H1 (cell line): Measurements from ENCODE around the gene MOB3B. TPM values are rescaled to one million over a fixed set of nuclear protein-coding genes. Genes with fewer than 3 reads are reported as not detected.

Experiments used
- CTCF ChIA-PET: fragments of 300-600 bp; sonication (Branson Sonifier 250); formaldehyde crosslinking; loops from one replicate; lab custom pipeline; 2021; ENCODE audit not compliant: partially characterized antibody; lab: Charles Lee
- POLR2A ChIA-PET: fragments of 300-600 bp; sonication (Branson Sonifier 250); formaldehyde crosslinking; loops from one replicate; lab custom pipeline; 2021; ENCODE audit warnings: inconsistent platforms; ENCODE audit not compliant: partially characterized antibody; lab: Charles Lee
- DNase-seq, 2 experiments: peaks; one replicate each; pipeline versions ENCODE4 v3.0.0 to v3.0.0-alpha.2; 2010 to 2022; ENCODE audit warnings: low spot score in 2 of 2, low read depth in 1 of 2, mixed read lengths in 1 of 2
- FAIRE-seq: peaks from 2 replicates; lab custom pipeline; 2011; peaks lifted over from hg19 to GRCh38; lab: Jason Lieb, UNC
- H2AFZ ChIP-seq: 2 replicates; pipeline ENCODE4 v1.8.1; 2012; ENCODE audit warnings: low read length, inconsistent platforms
- H2AK5ac ChIP-seq: 2 replicates; pipeline ENCODE4 v1.6.1; 2013; ENCODE audit warnings: low read depth, low read length
- H2BK120ac ChIP-seq: replicated peaks from 2 replicates; pipeline ENCODE3; 2013; ENCODE audit warnings: low read depth, low read length, inconsistent platforms
- H2BK12ac ChIP-seq: 2 replicates; pipeline ENCODE4 v1.6.1; 2013; ENCODE audit warnings: low read depth, low read length
- H2BK15ac ChIP-seq: 2 replicates; pipeline ENCODE4 v1.6.1; 2013; ENCODE audit warnings: low read length
- H2BK20ac ChIP-seq: 2 replicates; pipeline ENCODE4 v1.6.1; 2013; ENCODE audit warnings: low read length
- H2BK5ac ChIP-seq: 2 replicates; pipeline ENCODE4 v1.6.1; 2013; ENCODE audit warnings: low read depth, low read length
- H3K14ac ChIP-seq: 2 replicates; pipeline ENCODE4 v1.6.1; 2013; ENCODE audit warnings: inconsistent platforms; ENCODE audit not compliant: insufficient read length
- H3K18ac ChIP-seq: 2 replicates; pipeline ENCODE4 v1.6.1; 2013; ENCODE audit warnings: low read length; ENCODE audit errors: extremely low read depth
- H3K23ac ChIP-seq: 2 replicates; pipeline ENCODE4 v1.6.1; 2013; ENCODE audit warnings: inconsistent platforms; ENCODE audit not compliant: insufficient read length
- H3K23me2 ChIP-seq: 2 replicates; pipeline ENCODE4 v1.6.1; 2013; ENCODE audit warnings: low read depth, low read length
- H3K27ac ChIP-seq: 2 replicates; pipeline ENCODE4 v1.6.1; 2011; ENCODE audit warnings: low read depth, low read length, inconsistent platforms
- H3K27me3 ChIP-seq, 4 experiments: replicated peaks in 1 of 4; 1 replicate in 1 of 4; 2 replicates in 3 of 4; pipeline versions ENCODE4 v1.6.1 to v1.8.1; 2011 to 2013; ENCODE audit warnings: low read length in 3 of 4, mild to moderate bottlenecking in 3 of 4, inconsistent platforms in 2 of 4, mixed read lengths in 2 of 4, moderate library complexity in 1 of 4; ENCODE audit not compliant: control insufficient read depth in 3 of 4, insufficient read depth in 3 of 4; ENCODE audit errors: extremely low read depth in 1 of 4
- H3K36me3 ChIP-seq, 4 experiments: 2 replicates each; pipeline versions ENCODE4 v1.6.1 to v1.8.1; 2011 to 2013; ENCODE audit warnings: mild to moderate bottlenecking in 4 of 4, low read length in 3 of 4, moderate library complexity in 2 of 4, control low read depth in 1 of 4, inconsistent platforms in 1 of 4; ENCODE audit not compliant: insufficient read depth in 4 of 4, control insufficient read depth in 2 of 4
- H3K4ac ChIP-seq: replicated peaks from 2 replicates; pipeline ENCODE3; 2013; ENCODE audit warnings: low read length, low read depth, mixed read lengths, inconsistent platforms; ENCODE audit not compliant: insufficient read length
- H3K4me1 ChIP-seq, 4 experiments: replicated peaks in 1 of 4; 1 replicate in 1 of 4; 2 replicates in 3 of 4; pipeline versions ENCODE4 v1.6.1 to v1.8.1; 2011 to 2013; ENCODE audit warnings: low read length in 3 of 4, inconsistent platforms in 2 of 4, mixed read lengths in 1 of 4; ENCODE audit not compliant: insufficient read depth in 4 of 4, control insufficient read depth in 3 of 4
- H3K4me2 ChIP-seq, 2 experiments: 2 replicates each; pipeline versions ENCODE4 v1.6.1 to v1.8.1; 2011 to 2013; ENCODE audit warnings: low read depth in 2 of 2, low read length in 2 of 2, control low read depth in 1 of 2, inconsistent platforms in 1 of 2, mild to moderate bottlenecking in 1 of 2; ENCODE audit not compliant: insufficient read depth in 1 of 2
- H3K4me3 ChIP-seq, 4 experiments: fragments of 200-600, 300-600 bp in 1 of 4; sonication (generic), shearing (Covaris generic), sonication (Bioruptor Twin) in 1 of 4; 2 replicates each; pipeline versions ENCODE4 v1.5.1 to v1.8.1; 2011 to 2016; ENCODE audit warnings: low read length in 4 of 4, low read depth in 3 of 4, control low read depth in 2 of 4, inconsistent platforms in 2 of 4, mild to moderate bottlenecking in 2 of 4, mixed read lengths in 1 of 4, moderate library complexity in 1 of 4; ENCODE audit not compliant: insufficient read depth in 2 of 4; ENCODE audit errors: extremely low read depth in 1 of 4
- H3K56ac ChIP-seq: replicated peaks from 2 replicates; pipeline ENCODE3; 2013; ENCODE audit warnings: low read depth, mild to moderate bottlenecking, mixed read lengths, low read length, inconsistent platforms; ENCODE audit not compliant: insufficient read length
- H3K79me1 ChIP-seq: 2 replicates; pipeline ENCODE4 v1.6.1; 2013; ENCODE audit warnings: low read depth, low read length, control low read depth
- H3K79me2 ChIP-seq, 2 experiments: 2 replicates each; pipeline versions ENCODE4 v1.6.1 to v1.8.1; 2012 to 2013; ENCODE audit warnings: low read length in 2 of 2, mild to moderate bottlenecking in 2 of 2, inconsistent platforms in 1 of 2; ENCODE audit not compliant: insufficient read depth in 2 of 2, control insufficient read depth in 1 of 2
- H3K9ac ChIP-seq, 4 experiments: replicated peaks in 1 of 4; 1 replicate in 1 of 4; 2 replicates in 3 of 4; pipeline versions ENCODE4 v1.6.1 to v1.8.1; 2011 to 2013; ENCODE audit warnings: low read depth in 3 of 4, low read length in 3 of 4, control low read depth in 2 of 4, mild to moderate bottlenecking in 2 of 4, moderate library complexity in 2 of 4, inconsistent platforms in 1 of 4; ENCODE audit errors: extremely low read depth in 1 of 4
- H3K9me3 ChIP-seq, 2 experiments: 2 replicates each; pipeline versions ENCODE4 v1.6.1 to v1.8.1; 2012 to 2013; ENCODE audit warnings: mild to moderate bottlenecking in 2 of 2, moderate library complexity in 2 of 2, control low read depth in 1 of 2, inconsistent platforms in 1 of 2, low read depth in 1 of 2, low read length in 1 of 2, mixed read lengths in 1 of 2; ENCODE audit not compliant: insufficient read depth in 2 of 2
- H4K20me1 ChIP-seq, 2 experiments: replicated peaks in 1 of 2; 2 replicates each; pipeline versions ENCODE3 to v1.8.1; 2011 to 2013; ENCODE audit warnings: inconsistent platforms in 2 of 2, low read length in 2 of 2, mild to moderate bottlenecking in 1 of 2; ENCODE audit not compliant: insufficient read depth in 2 of 2, control insufficient read depth in 1 of 2
- H4K5ac ChIP-seq: 2 replicates; pipeline ENCODE4 v1.6.1; 2013; ENCODE audit warnings: low read length, low read depth, mixed read lengths, inconsistent platforms; ENCODE audit not compliant: insufficient read length
- H4K8ac ChIP-seq: 2 replicates; pipeline ENCODE4 v1.8.0; 2013; ENCODE audit warnings: mild to moderate bottlenecking, moderate library complexity, low read length, inconsistent platforms; ENCODE audit not compliant: insufficient read depth; ENCODE audit errors: extremely low read depth
- H4K91ac ChIP-seq: replicated peaks from 2 replicates; pipeline ENCODE3; 2013; ENCODE audit warnings: low read length, mixed read lengths, inconsistent platforms; ENCODE audit not compliant: insufficient read length
- BACH1 ChIP-seq: IDR thresholded peaks from 2 replicates; pipeline ENCODE4 v1.6.1; 2012; ENCODE audit warnings: low read length, improper control_type of control experiment
- CBX5 ChIP-seq: fragments of 300-800, 300-1000 bp; sonication (generic); IDR thresholded peaks from 2 replicates; pipeline ENCODE4 v1.7.1; 2016; ENCODE audit warnings: antibody characterized with exemption, low read length, low read depth
- CREB1 ChIP-seq: IDR thresholded peaks from 2 replicates; pipeline ENCODE4 v1.6.1; 2012; ENCODE audit warnings: inconsistent platforms
- EZH2 ChIP-seq: fragments of 200-600 bp; sonication (generic); IDR thresholded peaks from 2 replicates; pipeline ENCODE4 v1.7.1; 2012; ENCODE audit warnings: low read depth, mild to moderate bottlenecking, moderate library complexity, low read length, inconsistent platforms; ENCODE audit not compliant: severe bottlenecking
- FOSL1 ChIP-seq: IDR thresholded peaks from 2 replicates; pipeline ENCODE4 v1.6.1; 2011; ENCODE audit warnings: mild to moderate bottlenecking, low read depth, low read length, moderate library complexity; ENCODE audit not compliant: insufficient read depth
- GABPA ChIP-seq: IDR thresholded peaks from 2 replicates; pipeline ENCODE4 v1.6.1; 2011; ENCODE audit warnings: mild to moderate bottlenecking, low read length, moderate library complexity, borderline replicate concordance; ENCODE audit not compliant: insufficient read depth
- JUND ChIP-seq: IDR thresholded peaks from 2 replicates; pipeline ENCODE4 v1.6.1; 2011; ENCODE audit warnings: mild to moderate bottlenecking, improper control_type of control experiment, low read length
- KDM5A ChIP-seq: fragments of 200-600 bp; IDR thresholded peaks from 2 replicates; pipeline ENCODE4 v1.7.1; 2012; ENCODE audit warnings: mild to moderate bottlenecking, low read length, inconsistent platforms, mixed read lengths
- PHF8 ChIP-seq: fragments of 200-600 bp; sonication (generic); conservative IDR thresholded peaks from 2 replicates; pipeline ENCODE4 v1.7.1; 2012; ENCODE audit warnings: low read depth, mild to moderate bottlenecking, inconsistent platforms, low read length, moderate library complexity
- POLR2A ChIP-seq, 2 experiments: IDR thresholded peaks; 1 replicate in 1 of 2; 2 replicates in 1 of 2; pipeline ENCODE4 v1.6.1; 2011; ENCODE audit warnings: low read depth in 2 of 2, low read length in 2 of 2, mild to moderate bottlenecking in 2 of 2; ENCODE audit errors: control extremely low read depth in 1 of 2
- POU5F1 ChIP-seq: IDR thresholded peaks from 2 replicates; pipeline ENCODE4 v1.6.1; 2011; ENCODE audit warnings: low read depth, mild to moderate bottlenecking, low read length, moderate library complexity
- SAP30 ChIP-seq: fragments of 300-600 bp; sonication (generic); IDR thresholded peaks from 2 replicates; pipeline ENCODE4 v1.7.1; 2012; ENCODE audit warnings: low read length, moderate library complexity, mild to moderate bottlenecking, inconsistent platforms; ENCODE audit not compliant: insufficient read depth, insufficient replicate concordance
- SP2 ChIP-seq: IDR thresholded peaks from 2 replicates; pipeline ENCODE4 v1.6.1; 2012; ENCODE audit warnings: mild to moderate bottlenecking, low read length, inconsistent platforms
- SUZ12 ChIP-seq: fragments of 200-600 bp; sonication (generic); IDR thresholded peaks from 2 replicates; pipeline ENCODE4 v1.6.1; 2012; ENCODE audit warnings: mild to moderate bottlenecking, inconsistent platforms, low read length, moderate library complexity, mixed read lengths
- WGBS, 2 experiments: shearing (Covaris generic) in 1 of 2; methylation state at CpG; one replicate each; pipeline versions ENCODE4 v1.1.6 to v1.1.7; 2013 to 2015; ENCODE audit warnings: low lambda C conversion rate in 2 of 2, mixed read lengths in 2 of 2, inconsistent platforms in 1 of 2, low coverage in 1 of 2, missing lambda C conversion rate in 1 of 2; ENCODE audit not compliant: insufficient replicate concordance in 2 of 2, insufficient coverage in 1 of 2, insufficient read length in 1 of 2; ENCODE audit errors: extremely low coverage in 1 of 2, missing lambda C conversion rate in 1 of 2; 5-methylcytosine and 5-hydroxymethylcytosine counted together
- polyA plus RNA-seq, 7 experiments: library from polyadenylated mRNA; depleted of rRNA in 3 of 7; stranded (reverse) in 5 of 7; unstranded in 2 of 7; fragments of >200 nt in 5 of 7; fragments of 200-250 nt in 2 of 7; gene quantifications; 1 replicate in 5 of 7; 2 replicates in 1 of 7; 4 replicates in 1 of 7; pipeline versions ENCODE4 v1.2.1 to v1.2.3, GENCODE V29; 2011 to 2013; ENCODE audit warnings: missing spikeins in 2 of 7, mixed read lengths in 2 of 7
- total RNA-seq: library from RNA; stranded (reverse); fragmentation: NEBNext Ultra II Directional; extraction: Animal tissue kit (Norgen Biotek cat#: 25700); gene quantifications from 2 replicates; pipeline ENCODE4 v1.2.1, GENCODE V29; 2021
- TF ChIP-seq, protein P1 (sequence below): IDR thresholded peaks from 2 replicates; pipeline ENCODE4 v1.6.1; 2012; ENCODE audit warnings: inconsistent platforms

The MOB3B gene
- total and polyA plus RNA-seq, 2 of the 8 experiments (the other 6 are each of a cell fraction or from before 2014, with no cell fraction given), result 12.7 to 16.1 TPM

DNA sequence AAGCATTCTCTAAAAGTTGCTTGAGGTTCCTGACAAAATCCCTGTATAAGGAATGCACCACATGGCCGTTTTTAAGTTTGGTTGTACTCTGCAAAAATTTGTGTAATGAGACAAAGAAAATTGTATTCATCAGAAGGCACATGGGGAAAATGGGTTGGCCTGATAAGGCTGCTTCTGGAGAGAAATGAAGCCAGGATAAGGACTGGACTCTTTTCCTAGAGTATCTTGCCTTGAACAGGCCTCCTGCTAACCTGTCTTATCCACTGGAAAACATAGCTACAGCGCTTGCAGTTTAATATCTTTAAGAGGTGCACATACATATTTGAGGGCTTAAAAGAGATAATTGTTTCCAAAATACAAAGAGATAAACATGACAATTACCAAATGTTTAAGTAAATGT lies 46.9 kb downstream of the MOB3B start:
- no peak overlapping the region for H3K4ac ChIP-seq
- H2AFZ ChIP-seq, result no peak overlapping the region
- H3K56ac ChIP-seq, result no peak overlapping the region
- CTCF ChIA-PET, result interaction anchor here (0.5 to 1.6 kb wide), 3 partner anchors 19 to 54 kb away, joined by 3 to 4 read pairs (median 3); partner anchors contain the start of gene MOB3B
- no peak for DNase-seq
- peaks cover 3 to 7% (median 5%) of the 10 kb centered on the region in 4 experiments; a peak in 5 of 7 replicates for H3K4me1 ChIP-seq
- H3K23ac ChIP-seq, result no peak overlapping the region
- H2BK5ac ChIP-seq, result no peak overlapping the region
- H3K4me2 ChIP-seq, result no peak overlapping the region
- POLR2A ChIA-PET, result no interaction called here
- no peaks in the 10 kb centered on the region for H3K27me3 ChIP-seq
- H4K5ac ChIP-seq, result no peak overlapping the region
- H4K8ac ChIP-seq, result no peak overlapping the region
- peaks cover 0 to 2% of the 10 kb centered on the region in 2 experiments; a peak in 1 of 4 replicates for H3K79me2 ChIP-seq
- H3K4me3 ChIP-seq, result no peak overlapping the region
- no peak for FAIRE-seq
- no peak overlapping the region for H3K9ac ChIP-seq
- H3K79me1 ChIP-seq, result no peaks in the 10 kb centered on the region
- no peak overlapping the region for H2BK12ac ChIP-seq
- H2AK5ac ChIP-seq, result no peak overlapping the region
- no peak overlapping the region for H2BK20ac ChIP-seq
- no peak overlapping the region for H3K14ac ChIP-seq
- no peaks in the 10 kb centered on the region for H4K20me1 ChIP-seq
- H2BK120ac ChIP-seq, result no peak overlapping the region
- no peaks in the 10 kb centered on the region for H3K23me2 ChIP-seq
- H3K27ac ChIP-seq, result no peak overlapping the region
- peaks cover 0 to 3% (median 0%) of the 10 kb centered on the region in 4 experiments; a peak in 2 of 8 replicates for H3K36me3 ChIP-seq
- H2BK15ac ChIP-seq, result no peak overlapping the region
- peaks cover 5 to 8% of the 10 kb centered on the region in 2 experiments for H3K9me3 ChIP-seq
- no peak overlapping the region for H3K18ac ChIP-seq
- WGBS, 2 experiments, result 97% methylated on average over 2 of the region's 2 CpGs; no CpG with 5 or more reads in 1 of the 2 experiments
- no peak overlapping the region for H4K91ac ChIP-seq
- TF ChIP-seq EZH2 (no peak), FOSL1 (no peak), POU5F1 (no peak), KDM5A (no peak), POLR2A (IDR thresholded peaks at IDR 0.05; ENCODE audit: control extremely low read depth in 1 of 2, low read depth in 2 of 2, low read length in 2 of 2) (no peak), GABPA (no peak), BACH1 (no peak), SP2 (no peak), SUZ12 (no peak), PHF8 (no peak), SAP30 (no peak), CREB1 (no peak), JUND (no peak), CBX5 (no peak)
- TF ChIP-seq, protein P1, sequence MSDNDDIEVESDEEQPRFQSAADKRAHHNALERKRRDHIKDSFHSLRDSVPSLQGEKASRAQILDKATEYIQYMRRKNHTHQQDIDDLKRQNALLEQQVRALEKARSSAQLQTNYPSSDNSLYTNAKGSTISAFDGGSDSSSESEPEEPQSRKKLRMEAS, result no peak
